ENCODE data around the gene KLK1.

DNA sequence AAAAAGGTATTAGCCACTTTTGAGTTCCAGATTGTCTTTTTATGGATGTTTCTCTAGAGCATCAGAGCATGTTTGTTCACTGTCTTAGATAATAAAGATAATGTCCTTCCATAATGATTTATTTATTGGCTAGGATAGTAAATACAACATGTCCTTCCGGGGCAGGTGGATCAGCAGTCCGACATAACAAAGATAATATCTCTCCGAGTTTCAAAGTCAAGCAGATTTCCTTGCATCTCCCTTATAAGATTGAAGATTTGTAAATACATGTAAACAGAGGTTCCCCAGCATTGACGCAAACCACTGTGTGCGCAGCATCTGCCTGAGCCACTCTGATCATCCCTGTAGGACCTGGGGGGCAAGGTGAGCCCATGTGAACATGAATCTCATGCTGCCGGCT is 18.5 kb upstream of the KLK1 start:
- TF ChIP-seq, protein P1, sequence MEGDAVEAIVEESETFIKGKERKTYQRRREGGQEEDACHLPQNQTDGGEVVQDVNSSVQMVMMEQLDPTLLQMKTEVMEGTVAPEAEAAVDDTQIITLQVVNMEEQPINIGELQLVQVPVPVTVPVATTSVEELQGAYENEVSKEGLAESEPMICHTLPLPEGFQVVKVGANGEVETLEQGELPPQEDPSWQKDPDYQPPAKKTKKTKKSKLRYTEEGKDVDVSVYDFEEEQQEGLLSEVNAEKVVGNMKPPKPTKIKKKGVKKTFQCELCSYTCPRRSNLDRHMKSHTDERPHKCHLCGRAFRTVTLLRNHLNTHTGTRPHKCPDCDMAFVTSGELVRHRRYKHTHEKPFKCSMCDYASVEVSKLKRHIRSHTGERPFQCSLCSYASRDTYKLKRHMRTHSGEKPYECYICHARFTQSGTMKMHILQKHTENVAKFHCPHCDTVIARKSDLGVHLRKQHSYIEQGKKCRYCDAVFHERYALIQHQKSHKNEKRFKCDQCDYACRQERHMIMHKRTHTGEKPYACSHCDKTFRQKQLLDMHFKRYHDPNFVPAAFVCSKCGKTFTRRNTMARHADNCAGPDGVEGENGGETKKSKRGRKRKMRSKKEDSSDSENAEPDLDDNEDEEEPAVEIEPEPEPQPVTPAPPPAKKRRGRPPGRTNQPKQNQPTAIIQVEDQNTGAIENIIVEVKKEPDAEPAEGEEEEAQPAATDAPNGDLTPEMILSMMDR (IDR thresholded peaks at IDR 0.05; ENCODE audit: low read depth, low read length): no peak
- TF ChIP-seq EZH2phosphoT487 (IDR thresholded peaks at IDR 0.05; ENCODE audit: low read depth): no peak
